ENCODE results near the gene ZNF541. TPM values are rescaled to one million over a fixed set of nuclear protein-coding genes. Genes with fewer than 3 reads are reported as not detected.
"Not testable (repeated sequence)": the region's sequence is repeated elsewhere in the genome, so short reads cannot be mapped to it uniquely, and the experiment has no call there.

Gene ZNF541
- total RNA-seq, 6 experiments from 2014 or later: 0.26 TPM; not detected in 5

- H3K27me3 Mint-ChIP-seq (ENCODE audit: insufficient read depth): peaks cover 4% of the 10 kb centered on the region
- H3K4me1 Mint-ChIP-seq (ENCODE audit: low read depth): peaks cover 30% of the 10 kb centered on the region
- no peak for DNase-seq
- TF ChIP-seq CTCF (IDR thresholded peaks at IDR 0.05): no peak
- H3K9me3 Mint-ChIP-seq: no peaks in the 10 kb centered on the region
- H3K27ac Mint-ChIP-seq: no peak overlapping the region
- H3K36me3 Mint-ChIP-seq (ENCODE audit: low read depth): peaks cover 5% of the 10 kb centered on the region; the same call in 1 of the 2 replicates
- H3K4me3 Mint-ChIP-seq: no peak overlapping the region
These were observed 23.0 kb upstream of the ZNF541 start for GRCh38 chr19:47595944-47596343.

- no peak overlapping the region for H3K4me3 Mint-ChIP-seq
- H3K4me1 Mint-ChIP-seq (ENCODE audit: low read depth): peaks cover 22% of the 10 kb centered on the region
- no peak overlapping the region for H3K27ac Mint-ChIP-seq
- no peak for TF ChIP-seq CTCF (IDR thresholded peaks at IDR 0.05)
- H3K27me3 Mint-ChIP-seq (ENCODE audit: insufficient read depth): peaks cover 4% of the 10 kb centered on the region
- no peaks in the 10 kb centered on the region for H3K36me3 Mint-ChIP-seq (ENCODE audit: low read depth)
- H3K9me3 Mint-ChIP-seq: no peaks in the 10 kb centered on the region
- DNase-seq: no peak
These were observed 20.9 kb upstream of the ZNF541 start for GRCh38 chr19:47593860-47594259.

GRCh38 chr19:47589824-47590223 is 16.9 kb upstream of the ZNF541 start:
- no peak for DNase-seq
- Mint-ChIP-seq H3K4me1 (ENCODE audit: low read depth) (peaks cover 11% of the 10 kb centered on the region), H3K9me3 (peaks cover 22% of the 10 kb centered on the region), H3K36me3 (ENCODE audit: low read depth) (peaks cover 9% of the 10 kb centered on the region), H3K27me3 (ENCODE audit: insufficient read depth) (peaks cover 4% of the 10 kb centered on the region), H3K4me3 (no peak overlapping the region), H3K27ac (no peak overlapping the region)
- no peak for TF ChIP-seq CTCF (IDR thresholded peaks at IDR 0.05)

GRCh38 chr19:47587295-47587694 is 14.3 kb upstream of the ZNF541 start:
- no peak for DNase-seq
- peaks cover 3% of the 10 kb centered on the region; the same call in 1 of the 2 replicates for H3K27me3 Mint-ChIP-seq (ENCODE audit: insufficient read depth)
- no peak overlapping the region for H3K27ac Mint-ChIP-seq
- H3K36me3 Mint-ChIP-seq (ENCODE audit: low read depth): peaks cover 9% of the 10 kb centered on the region
- peaks cover 23% of the 10 kb centered on the region for H3K4me1 Mint-ChIP-seq (ENCODE audit: low read depth)
- H3K4me3 Mint-ChIP-seq: no peak overlapping the region
- peaks cover 22% of the 10 kb centered on the region for H3K9me3 Mint-ChIP-seq
- no peak for TF ChIP-seq CTCF (IDR thresholded peaks at IDR 0.05)

- DNase-seq; H3K36me3 Mint-ChIP-seq (ENCODE audit: low read depth); H3K27me3 Mint-ChIP-seq (ENCODE audit: insufficient read depth): not testable (repeated sequence)
- H3K9me3 Mint-ChIP-seq: peaks cover 22% of the 10 kb centered on the region
- peak overlapping the region; percentile 82 for H3K4me3 Mint-ChIP-seq
- H3K27ac Mint-ChIP-seq: peak overlapping the region; percentile 82
- peaks cover 29% of the 10 kb centered on the region for H3K4me1 Mint-ChIP-seq (ENCODE audit: low read depth)
These were observed 10.2 kb upstream of the ZNF541 start for GRCh38 chr19:47583161-47583560.

GRCh38 chr19:47582320-47582909 is 9.5 kb upstream of the ZNF541 start:
- H3K27me3 Mint-ChIP-seq (ENCODE audit: insufficient read depth): peaks cover 2% of the 10 kb centered on the region; the same call in 1 of the 2 replicates
- DNase-seq: peak; percentile 56
- peak overlapping the region; percentile 82 for H3K4me3 Mint-ChIP-seq
- no peak for TF ChIP-seq CTCF (IDR thresholded peaks at IDR 0.05)
- peaks cover 9% of the 10 kb centered on the region for H3K36me3 Mint-ChIP-seq (ENCODE audit: low read depth)
- peaks cover 16% of the 10 kb centered on the region for H3K9me3 Mint-ChIP-seq
- H3K4me1 Mint-ChIP-seq (ENCODE audit: low read depth): peaks cover 29% of the 10 kb centered on the region
- H3K27ac Mint-ChIP-seq: peak overlapping the region; percentile 82

Measured in HFFc6 (cell line).